Measurements from ENCODE around the gene DACH1. TPM values are rescaled to one million over a fixed set of nuclear protein-coding genes. Genes with fewer than 3 reads are reported as not detected.

DACH1 gene
- total RNA-seq, 4 donors from 2014 or later, result 0.38 to 5.8 (median 2.5) TPM

DNA sequence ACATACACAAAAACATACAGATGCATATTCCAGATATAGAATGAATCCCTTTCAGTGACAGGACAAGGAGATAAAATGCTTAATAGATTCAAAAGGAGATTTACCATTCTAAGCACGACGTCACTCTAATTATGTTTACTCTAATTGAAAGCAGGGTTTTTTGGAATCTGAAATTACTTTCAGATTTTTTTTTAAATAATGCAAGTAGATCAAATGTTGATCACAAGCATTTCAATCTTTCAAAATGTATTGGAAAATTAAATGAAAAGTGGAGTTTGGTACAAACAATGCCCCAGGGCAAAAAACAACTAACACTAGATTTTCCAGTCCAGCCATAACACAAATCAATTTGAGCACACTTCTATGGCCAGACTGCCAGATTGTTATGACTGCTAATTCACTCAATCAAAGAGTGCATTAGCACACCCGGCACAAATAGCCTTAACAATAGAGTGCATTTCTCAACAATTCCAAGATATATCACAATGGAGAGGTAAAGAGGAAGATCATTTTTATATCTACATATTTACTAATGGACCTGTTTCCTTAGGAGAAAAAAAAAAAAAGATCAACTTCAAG, 4.3 kb upstream of the DACH1 start:
- intact Hi-C loops (cut with DNase I; ENCODE audit: low total_unique reads), result no loop called here
- 24 to 26% methylated on average over 3 of the region's 3 CpGs for WGBS, 2 donors
- no peak for TF ChIP-seq POLR2A (IDR thresholded peaks at IDR 0.05)
- TF ChIP-seq, protein P1, sequence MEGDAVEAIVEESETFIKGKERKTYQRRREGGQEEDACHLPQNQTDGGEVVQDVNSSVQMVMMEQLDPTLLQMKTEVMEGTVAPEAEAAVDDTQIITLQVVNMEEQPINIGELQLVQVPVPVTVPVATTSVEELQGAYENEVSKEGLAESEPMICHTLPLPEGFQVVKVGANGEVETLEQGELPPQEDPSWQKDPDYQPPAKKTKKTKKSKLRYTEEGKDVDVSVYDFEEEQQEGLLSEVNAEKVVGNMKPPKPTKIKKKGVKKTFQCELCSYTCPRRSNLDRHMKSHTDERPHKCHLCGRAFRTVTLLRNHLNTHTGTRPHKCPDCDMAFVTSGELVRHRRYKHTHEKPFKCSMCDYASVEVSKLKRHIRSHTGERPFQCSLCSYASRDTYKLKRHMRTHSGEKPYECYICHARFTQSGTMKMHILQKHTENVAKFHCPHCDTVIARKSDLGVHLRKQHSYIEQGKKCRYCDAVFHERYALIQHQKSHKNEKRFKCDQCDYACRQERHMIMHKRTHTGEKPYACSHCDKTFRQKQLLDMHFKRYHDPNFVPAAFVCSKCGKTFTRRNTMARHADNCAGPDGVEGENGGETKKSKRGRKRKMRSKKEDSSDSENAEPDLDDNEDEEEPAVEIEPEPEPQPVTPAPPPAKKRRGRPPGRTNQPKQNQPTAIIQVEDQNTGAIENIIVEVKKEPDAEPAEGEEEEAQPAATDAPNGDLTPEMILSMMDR (IDR thresholded peaks at IDR 0.05), result no peak
- no peak overlapping the region for H3K4me3 ChIP-seq (ENCODE audit: low read depth, poor library complexity, severe bottlenecking)
- DNase-seq (ENCODE audit: low spot score in 2 of 2), result no peak

DNA sequence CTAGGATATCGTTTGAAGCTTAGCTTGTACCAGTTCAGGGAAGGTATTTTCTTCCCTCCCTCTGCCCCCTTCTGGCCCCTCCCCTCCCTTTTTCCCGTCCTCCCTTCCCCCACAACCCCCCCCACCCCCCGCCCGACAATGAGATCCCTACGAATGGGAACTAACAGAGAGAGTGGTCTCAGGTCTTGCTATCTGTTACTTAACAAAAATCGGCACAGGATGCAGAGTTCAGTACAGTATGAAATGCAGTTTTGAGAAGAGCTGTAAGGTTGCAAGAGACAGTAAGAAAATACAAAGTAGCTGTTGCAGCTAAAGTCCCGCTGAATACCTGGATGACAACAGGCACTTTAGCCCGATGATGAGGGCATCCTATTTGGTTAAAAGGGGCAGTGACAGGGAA, 3.1 kb upstream of the DACH1 start:
- intact Hi-C loops (cut with DNase I; ENCODE audit: low total_unique reads), result no loop called here
- TF ChIP-seq, protein P1 (IDR thresholded peaks at IDR 0.05), result no peak
- no peak for TF ChIP-seq POLR2A (IDR thresholded peaks at IDR 0.05)
- WGBS, 2 donors, result 15 to 19% methylated on average over 8 of the region's 8 CpGs
- DNase-seq (ENCODE audit: low spot score in 2 of 2), result no peak
- H3K4me3 ChIP-seq (ENCODE audit: low read depth, poor library complexity, severe bottlenecking), result no peak overlapping the region

DNA sequence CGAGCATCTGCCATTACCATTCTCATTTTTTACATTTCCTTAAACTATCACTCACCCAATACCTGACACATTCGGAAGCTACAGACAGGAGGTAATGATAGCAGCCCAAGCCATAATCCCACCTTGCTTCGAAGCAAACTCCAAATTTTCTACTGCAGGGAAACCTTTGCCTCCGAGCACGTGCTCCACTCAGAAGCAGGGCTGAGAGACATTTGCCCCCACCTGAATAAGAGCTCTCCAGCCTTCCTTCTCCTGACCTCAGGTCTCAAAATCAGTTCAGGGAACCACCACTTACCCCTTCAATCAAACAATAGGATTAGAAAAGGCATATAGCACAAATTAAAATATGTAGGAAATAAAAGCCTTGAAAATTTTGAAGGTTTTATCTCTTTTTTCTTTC, 2.3 kb upstream of the DACH1 start:
- intact Hi-C loops (cut with DNase I; ENCODE audit: low total_unique reads), result no loop called here
- H3K4me3 ChIP-seq (ENCODE audit: low read depth, poor library complexity, severe bottlenecking), result no peak overlapping the region
- TF ChIP-seq, protein P1 (IDR thresholded peaks at IDR 0.05), result no peak
- no peak for TF ChIP-seq POLR2A (IDR thresholded peaks at IDR 0.05)
- 72 to 76% methylated on average over 5 of the region's 5 CpGs for WGBS, 2 donors
- DNase-seq (ENCODE audit: low spot score in 2 of 2), result no peak

- intact Hi-C loops (cut with DNase I; ENCODE audit: low total_unique reads), result no loop called here
- TF ChIP-seq POLR2A (IDR thresholded peaks at IDR 0.05), result no peak
- TF ChIP-seq, protein P1 (IDR thresholded peaks at IDR 0.05), result no peak
- 0 to 1% methylated on average over 23 to 40 of the region's 77 CpGs for WGBS, 2 donors
Observed at GRCh38 chr13:71866335-71867130, 471 bp downstream of the DACH1 start.

DNA sequence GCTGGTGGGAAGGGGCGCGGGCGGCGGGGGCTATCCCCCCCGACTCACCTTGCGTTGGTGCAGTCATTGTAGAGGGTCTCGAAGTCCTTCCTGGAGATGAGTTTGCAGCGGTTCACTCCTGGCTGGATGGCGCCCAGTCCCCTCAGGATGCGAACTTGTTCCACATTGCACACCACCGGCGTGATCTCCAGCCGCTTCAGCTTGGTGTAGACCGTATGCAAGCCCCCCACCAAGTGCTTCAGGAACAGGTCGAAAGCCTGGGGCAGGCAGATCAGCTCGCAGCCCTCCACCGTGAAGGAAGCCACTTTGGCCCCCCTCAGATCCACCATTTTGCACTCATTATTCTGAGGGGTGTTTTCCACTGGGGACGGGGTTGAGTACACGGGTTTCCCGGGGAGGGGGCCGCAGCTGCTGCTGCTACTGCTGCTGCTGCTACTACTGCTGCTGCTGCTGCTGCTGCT, 1.1 kb downstream of the DACH1 start:
- intact Hi-C loops (cut with DNase I; ENCODE audit: low total_unique reads), result no loop called here
- WGBS, 2 donors, result 0 to 2% methylated on average over 17 to 20 of the region's 21 CpGs
- TF ChIP-seq POLR2A (IDR thresholded peaks at IDR 0.05), result no peak
- TF ChIP-seq, protein P1 (IDR thresholded peaks at IDR 0.05), result no peak
- peak overlapping the region; percentile 35 for H3K4me3 ChIP-seq (ENCODE audit: low read depth, poor library complexity, severe bottlenecking)
- DNase-seq (ENCODE audit: low spot score in 2 of 2), result no peak

More at GRCh38 chr13:71866335-71867130, 471 bp downstream of the DACH1 start:
- DNase-seq (ENCODE audit: low spot score in 2 of 2), result peak in 1 of 2 donors; percentile 81
- H3K4me3 ChIP-seq (ENCODE audit: low read depth, poor library complexity, severe bottlenecking), result peak overlapping the region; percentile 35

Measured in lower leg skin (tissue), 4 donors.